ENCODE results near the gene VRK1. TPM values are rescaled to one million over a fixed set of nuclear protein-coding genes. Genes with fewer than 3 reads are reported as not detected.

Gene VRK1
- total RNA-seq, 4 donors from 2014 or later, result 11.3 to 18.2 (median 16.7) TPM

DNA sequence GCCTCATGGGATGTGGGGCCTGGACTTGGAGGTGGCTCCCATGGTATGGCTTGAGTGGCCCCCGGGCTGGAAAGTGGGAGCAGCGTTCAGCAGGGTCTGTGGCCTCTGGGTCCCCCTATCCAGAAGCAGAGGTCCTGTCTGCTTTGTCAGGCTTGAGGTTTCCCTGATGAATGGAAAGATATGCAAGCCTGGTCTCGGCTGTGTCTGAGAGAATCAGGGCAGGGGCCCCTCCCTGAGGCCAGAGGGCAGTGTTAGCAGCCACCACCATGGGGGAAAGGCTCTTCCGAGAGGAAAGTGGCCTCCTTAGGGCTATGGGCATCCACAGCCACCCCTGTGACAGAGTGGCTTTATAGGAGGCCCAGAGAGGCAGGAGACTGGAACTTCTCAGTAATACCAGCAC lies 128.2 kb downstream of the VRK1 start:
- Histone ChIP-seq H3K36me3 (no peaks in the 10 kb centered on the region), H3K27ac (no peak overlapping the region), H3K4me1 (no peaks in the 10 kb centered on the region), H3K4me3 (no peak overlapping the region), H3K27me3 (no peaks in the 10 kb centered on the region), H3K9me3 (peaks cover 0 to 27% (median 0%) of the 10 kb centered on the region in 3 donors)
- TF ChIP-seq EP300 (IDR thresholded peaks at IDR 0.05) (no peak), POLR2AphosphoS5 (IDR thresholded peaks at IDR 0.05) (no peak), POLR2A (IDR thresholded peaks at IDR 0.05) (no peak)
- TF ChIP-seq, protein P1, sequence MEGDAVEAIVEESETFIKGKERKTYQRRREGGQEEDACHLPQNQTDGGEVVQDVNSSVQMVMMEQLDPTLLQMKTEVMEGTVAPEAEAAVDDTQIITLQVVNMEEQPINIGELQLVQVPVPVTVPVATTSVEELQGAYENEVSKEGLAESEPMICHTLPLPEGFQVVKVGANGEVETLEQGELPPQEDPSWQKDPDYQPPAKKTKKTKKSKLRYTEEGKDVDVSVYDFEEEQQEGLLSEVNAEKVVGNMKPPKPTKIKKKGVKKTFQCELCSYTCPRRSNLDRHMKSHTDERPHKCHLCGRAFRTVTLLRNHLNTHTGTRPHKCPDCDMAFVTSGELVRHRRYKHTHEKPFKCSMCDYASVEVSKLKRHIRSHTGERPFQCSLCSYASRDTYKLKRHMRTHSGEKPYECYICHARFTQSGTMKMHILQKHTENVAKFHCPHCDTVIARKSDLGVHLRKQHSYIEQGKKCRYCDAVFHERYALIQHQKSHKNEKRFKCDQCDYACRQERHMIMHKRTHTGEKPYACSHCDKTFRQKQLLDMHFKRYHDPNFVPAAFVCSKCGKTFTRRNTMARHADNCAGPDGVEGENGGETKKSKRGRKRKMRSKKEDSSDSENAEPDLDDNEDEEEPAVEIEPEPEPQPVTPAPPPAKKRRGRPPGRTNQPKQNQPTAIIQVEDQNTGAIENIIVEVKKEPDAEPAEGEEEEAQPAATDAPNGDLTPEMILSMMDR (IDR thresholded peaks at IDR 0.05), result no peak
- no CpG with 5 or more reads among the region's 4 CpGs for WGBS, 2 donors (ENCODE audit: low coverage in 1 of 2)
- ATAC-seq, result no peak

DNA sequence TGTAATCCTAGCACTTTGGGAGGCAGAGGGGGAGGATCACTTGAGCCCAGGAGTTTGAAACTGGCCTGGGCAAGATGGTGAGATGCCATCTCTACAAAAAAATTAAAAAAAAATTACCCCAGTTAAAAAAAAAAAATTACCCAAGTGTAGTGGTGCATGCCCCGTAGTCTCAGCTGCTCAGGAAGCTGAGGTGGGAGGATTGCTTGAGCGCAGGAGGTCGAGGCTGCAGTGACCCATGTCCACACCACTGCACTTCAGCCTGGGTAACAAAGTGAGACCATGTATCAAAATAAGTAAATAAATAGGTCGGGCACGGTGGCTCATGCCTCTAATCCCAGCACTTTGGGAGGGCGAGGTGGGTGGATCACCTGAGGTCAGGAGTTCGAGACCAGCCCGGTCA lies 128.8 kb downstream of the VRK1 start:
- TF ChIP-seq, protein P1 (IDR thresholded peaks at IDR 0.05), result no peak
- TF ChIP-seq EP300 (IDR thresholded peaks at IDR 0.05) (no peak), POLR2AphosphoS5 (IDR thresholded peaks at IDR 0.05) (no peak), POLR2A (IDR thresholded peaks at IDR 0.05) (no peak)
- no peaks in the 10 kb centered on the region for H3K4me1 ChIP-seq
- H3K27ac ChIP-seq, result no peak overlapping the region
- no peak for ATAC-seq
- peaks cover 0 to 25% (median 0%) of the 10 kb centered on the region in 3 donors for H3K9me3 ChIP-seq
- 86 to 91% methylated on average over 5 to 8 of the region's 8 CpGs for WGBS, 2 donors (ENCODE audit: low coverage in 1 of 2)
- no peak overlapping the region for H3K4me3 ChIP-seq
- no peaks in the 10 kb centered on the region for H3K36me3 ChIP-seq
- no peaks in the 10 kb centered on the region for H3K27me3 ChIP-seq

DNA sequence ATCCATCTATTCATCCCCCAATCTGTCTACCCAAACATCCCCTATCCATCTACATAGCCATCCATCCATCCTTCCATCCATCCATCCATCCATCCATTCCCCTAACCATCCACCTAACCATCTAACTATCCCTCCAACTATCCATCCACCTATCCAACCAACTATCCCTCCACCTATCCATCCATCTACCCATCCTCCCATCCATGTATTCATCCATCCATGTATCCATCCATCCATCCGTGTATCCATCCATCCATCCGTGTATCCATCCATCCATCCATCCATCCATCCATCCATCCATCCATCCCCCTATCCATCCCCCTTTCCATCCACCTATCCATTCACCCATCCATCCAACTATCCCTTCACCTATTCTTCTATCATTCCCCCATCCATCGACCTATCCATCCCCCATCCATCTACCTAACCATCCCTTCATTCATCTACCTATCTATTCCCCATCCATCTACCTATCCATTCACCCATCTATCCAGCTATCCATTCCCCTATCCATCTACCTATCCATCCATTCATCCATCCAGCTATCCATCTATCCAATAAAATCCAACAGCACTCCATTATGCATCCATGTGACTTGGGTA lies 131.7 kb downstream of the VRK1 start:
- Histone ChIP-seq H3K36me3 (no peaks in the 10 kb centered on the region), H3K27ac (no peak overlapping the region), H3K4me3 (no peak overlapping the region), H3K27me3 (no peaks in the 10 kb centered on the region), H3K4me1 (no peaks in the 10 kb centered on the region), H3K9me3 (no peaks in the 10 kb centered on the region)
- 97 to 100% methylated on average over 2 to 3 of the region's 3 CpGs for WGBS, 2 donors (ENCODE audit: low coverage in 1 of 2)
- no peak for ATAC-seq
- TF ChIP-seq POLR2AphosphoS5 (IDR thresholded peaks at IDR 0.05), result no peak
- TF ChIP-seq, protein P1 (IDR thresholded peaks at IDR 0.05), result no peak
- TF ChIP-seq POLR2A (IDR thresholded peaks at IDR 0.05), result no peak
- no peak for TF ChIP-seq EP300 (IDR thresholded peaks at IDR 0.05)

DNA sequence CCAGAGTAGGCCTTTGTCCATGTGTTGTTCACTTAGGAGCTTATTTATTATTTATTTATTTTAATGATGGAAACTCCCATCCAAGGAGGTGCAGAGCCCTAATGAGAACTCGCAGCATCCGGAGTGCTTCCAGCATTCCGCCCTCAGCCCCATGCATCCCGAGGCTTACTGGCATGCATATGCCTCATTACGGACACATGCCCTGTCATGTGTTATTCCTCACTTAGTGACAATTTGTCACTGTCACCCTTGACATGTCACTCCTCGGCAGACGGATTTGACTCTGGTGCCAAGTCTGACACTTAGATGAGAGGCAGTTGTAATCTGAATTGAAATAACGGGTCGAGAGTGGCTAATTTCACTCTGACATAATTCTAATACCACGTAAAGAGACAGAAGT lies 132.8 kb downstream of the VRK1 start:
- ATAC-seq, result no peak
- TF ChIP-seq POLR2A (IDR thresholded peaks at IDR 0.05), result no peak
- no peak for TF ChIP-seq EP300 (IDR thresholded peaks at IDR 0.05)
- TF ChIP-seq, protein P1 (IDR thresholded peaks at IDR 0.05), result no peak
- TF ChIP-seq POLR2AphosphoS5 (IDR thresholded peaks at IDR 0.05), result no peak
- no peak overlapping the region for H3K27ac ChIP-seq
- WGBS, 2 donors (ENCODE audit: low coverage in 1 of 2), result 47 to 50% methylated on average over 10 of the region's 10 CpGs
- no peaks in the 10 kb centered on the region for H3K27me3 ChIP-seq
- no peaks in the 10 kb centered on the region for H3K4me1 ChIP-seq
- H3K9me3 ChIP-seq, result no peaks in the 10 kb centered on the region
- H3K4me3 ChIP-seq, result no peak overlapping the region
- no peaks in the 10 kb centered on the region for H3K36me3 ChIP-seq

DNA sequence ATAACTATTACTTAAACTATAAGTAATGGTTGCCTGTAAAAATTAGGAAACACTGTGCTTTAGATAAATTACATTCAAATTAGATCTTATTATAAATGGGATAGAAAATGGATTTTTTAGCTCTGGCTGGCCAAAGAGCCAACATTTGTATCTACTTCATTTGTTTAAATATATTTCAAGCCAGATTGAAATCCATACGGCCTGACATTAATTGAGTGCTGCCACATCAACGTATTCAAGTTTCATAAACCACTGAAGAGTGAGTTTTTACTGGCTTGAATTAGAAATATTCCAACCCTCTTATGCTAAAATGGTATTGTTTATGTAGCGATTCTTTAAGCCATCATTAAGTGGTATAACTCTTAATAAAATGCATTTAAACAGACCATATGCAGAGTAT lies 133.3 kb downstream of the VRK1 start:
- no peak for ATAC-seq
- TF ChIP-seq, protein P1 (IDR thresholded peaks at IDR 0.05), result no peak
- TF ChIP-seq POLR2AphosphoS5 (IDR thresholded peaks at IDR 0.05), result no peak
- TF ChIP-seq EP300 (IDR thresholded peaks at IDR 0.05), result no peak
- TF ChIP-seq POLR2A (IDR thresholded peaks at IDR 0.05), result no peak
- 44 to 81% methylated on average over 3 of the region's 3 CpGs for WGBS, 2 donors (ENCODE audit: low coverage in 1 of 2)

More for the DNA sequence above, 133.3 kb downstream of the VRK1 start:
- Histone ChIP-seq H3K36me3 (no peaks in the 10 kb centered on the region), H3K4me3 (no peak overlapping the region), H3K4me1 (no peaks in the 10 kb centered on the region), H3K9me3 (no peaks in the 10 kb centered on the region), H3K27ac (no peak overlapping the region), H3K27me3 (no peaks in the 10 kb centered on the region)
